ENCODE measurements around the gene SLITRK2. TPM values are rescaled to one million over a fixed set of nuclear protein-coding genes. Genes with fewer than 3 reads are reported as not detected.

SLITRK2 gene, protein sequence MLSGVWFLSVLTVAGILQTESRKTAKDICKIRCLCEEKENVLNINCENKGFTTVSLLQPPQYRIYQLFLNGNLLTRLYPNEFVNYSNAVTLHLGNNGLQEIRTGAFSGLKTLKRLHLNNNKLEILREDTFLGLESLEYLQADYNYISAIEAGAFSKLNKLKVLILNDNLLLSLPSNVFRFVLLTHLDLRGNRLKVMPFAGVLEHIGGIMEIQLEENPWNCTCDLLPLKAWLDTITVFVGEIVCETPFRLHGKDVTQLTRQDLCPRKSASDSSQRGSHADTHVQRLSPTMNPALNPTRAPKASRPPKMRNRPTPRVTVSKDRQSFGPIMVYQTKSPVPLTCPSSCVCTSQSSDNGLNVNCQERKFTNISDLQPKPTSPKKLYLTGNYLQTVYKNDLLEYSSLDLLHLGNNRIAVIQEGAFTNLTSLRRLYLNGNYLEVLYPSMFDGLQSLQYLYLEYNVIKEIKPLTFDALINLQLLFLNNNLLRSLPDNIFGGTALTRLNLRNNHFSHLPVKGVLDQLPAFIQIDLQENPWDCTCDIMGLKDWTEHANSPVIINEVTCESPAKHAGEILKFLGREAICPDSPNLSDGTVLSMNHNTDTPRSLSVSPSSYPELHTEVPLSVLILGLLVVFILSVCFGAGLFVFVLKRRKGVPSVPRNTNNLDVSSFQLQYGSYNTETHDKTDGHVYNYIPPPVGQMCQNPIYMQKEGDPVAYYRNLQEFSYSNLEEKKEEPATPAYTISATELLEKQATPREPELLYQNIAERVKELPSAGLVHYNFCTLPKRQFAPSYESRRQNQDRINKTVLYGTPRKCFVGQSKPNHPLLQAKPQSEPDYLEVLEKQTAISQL
- under 1 TPM; 0.10 to 0.12 (median 0.11) TPM for polyA plus RNA-seq

DNA sequence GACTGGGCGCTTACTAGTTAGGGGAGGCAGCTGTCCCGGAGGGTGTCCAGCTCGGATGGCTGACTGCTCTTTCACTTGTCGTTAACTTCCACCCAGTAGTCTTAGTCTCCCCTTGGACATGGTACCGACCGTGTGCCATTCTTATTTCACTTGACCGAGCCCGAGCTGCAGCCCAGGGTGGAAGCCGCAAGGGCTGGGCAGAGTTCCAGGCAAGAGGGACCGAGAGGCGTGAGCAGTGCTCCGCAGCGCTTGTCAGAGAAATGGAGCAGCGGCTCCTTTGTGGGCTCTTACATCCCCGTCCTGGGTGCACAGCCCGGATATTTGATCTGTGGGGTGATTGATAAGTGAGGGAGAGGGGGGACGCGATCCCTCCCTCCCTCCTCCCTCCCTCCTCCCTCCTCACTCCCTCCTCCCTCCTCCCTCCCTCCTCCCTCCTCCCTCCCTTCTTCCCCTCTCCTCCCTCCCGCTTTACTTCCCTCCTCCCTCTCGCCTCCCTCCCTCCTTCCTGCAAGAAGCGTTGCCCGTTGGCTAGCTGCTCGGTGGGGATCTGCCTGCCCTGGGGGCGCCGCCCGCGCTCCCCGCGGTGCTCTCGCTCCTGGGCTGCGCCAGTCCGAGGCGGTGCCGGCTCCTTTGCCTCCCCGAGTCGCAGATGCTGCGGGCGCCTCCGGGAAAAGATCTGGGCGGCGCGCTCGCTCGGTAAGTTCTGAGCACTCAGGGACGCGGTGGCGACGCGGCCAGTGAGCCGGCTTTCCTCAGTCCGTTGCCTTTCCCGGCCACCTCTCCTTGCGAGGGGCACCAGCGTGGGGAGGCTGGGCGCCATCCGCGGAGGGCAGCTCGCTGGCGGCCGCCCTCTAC lies at the start of gene SLITRK2:
TSS of gene SLITRK2 (plus strand) at position 499 of the 855 bp plus-strand sequence. CDS start 4,597 bp downstream, outside the sequence.
- WGBS, 3 donors = 0 to 23% (median 1%) methylated on average over 27 to 52 of the region's 60 CpGs
- H3K27ac ChIP-seq (ENCODE audit: low read depth, low read length) = no peak within 1 kb of the TSS

DNA sequence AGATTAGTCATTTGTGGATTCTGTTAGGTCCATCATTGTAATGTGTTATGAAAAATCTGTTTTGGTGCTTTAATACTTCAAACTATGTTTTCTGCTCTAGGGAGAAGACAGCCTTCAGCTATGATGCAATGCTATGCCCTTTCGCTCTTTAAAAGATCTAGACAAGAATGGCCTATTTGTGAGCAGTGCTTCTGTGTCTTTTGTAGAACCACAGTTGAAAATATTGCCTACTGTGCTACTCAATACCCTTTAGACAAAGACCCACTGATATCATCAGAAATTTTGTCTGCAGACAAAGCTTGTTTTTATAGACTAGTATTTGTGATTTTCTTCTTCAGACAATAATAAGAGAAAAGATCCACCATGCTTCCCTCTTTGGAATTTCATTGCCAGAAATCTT lies 44.6 kb upstream of the SLITRK2 start:
- H3K27ac ChIP-seq (ENCODE audit: low read depth, low read length) = no peak overlapping the region
- WGBS, 3 donors = 23 to 95% (median 80%) methylated on average over 1 of the region's 1 CpG

DNA sequence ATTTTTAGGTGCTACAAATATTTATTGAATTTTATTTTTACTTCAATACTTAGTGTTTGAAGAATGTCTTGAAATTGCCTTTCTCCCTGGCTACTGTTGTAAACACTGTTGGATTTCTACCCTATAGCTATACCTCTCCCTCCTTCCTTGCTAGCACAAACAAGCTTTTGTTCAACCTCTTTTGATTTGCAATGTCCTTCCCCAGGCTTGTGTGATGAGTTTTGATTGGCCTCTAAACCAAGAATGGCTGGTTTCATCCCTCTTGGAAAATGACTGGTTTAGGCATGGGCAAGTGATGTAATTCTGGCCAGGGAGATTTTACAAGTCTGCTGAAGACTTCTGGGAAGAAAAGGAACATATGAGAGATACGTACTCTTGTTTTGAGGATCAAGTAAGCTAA lies 25.3 kb upstream of the SLITRK2 start:
- WGBS, 3 donors = 61 to 88% (median 84%) methylated on average over 1 of the region's 1 CpG
- H3K27ac ChIP-seq (ENCODE audit: low read depth, low read length) = no peak overlapping the region

DNA sequence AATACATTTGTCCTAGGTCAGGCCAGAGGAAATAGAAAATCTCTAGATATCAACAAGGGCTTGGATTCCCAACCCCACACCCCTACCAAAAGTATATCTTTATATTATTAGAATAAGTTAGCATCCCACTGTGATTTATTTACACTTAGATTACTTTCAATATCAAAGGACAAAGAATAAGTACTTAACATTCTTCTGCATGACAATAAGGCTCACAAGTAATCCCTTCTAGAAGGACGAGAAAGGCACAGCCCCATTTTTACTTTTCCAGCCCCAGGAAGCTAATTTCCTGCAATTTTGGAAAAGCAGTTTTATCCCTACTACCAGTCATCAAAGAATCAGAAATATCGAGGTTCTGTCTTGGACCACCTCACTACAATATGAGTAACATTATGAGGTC lies 14.1 kb upstream of the SLITRK2 start:
- 36 to 49% (median 47%) methylated on average over 2 of the region's 2 CpGs for WGBS, 3 donors
- no peak overlapping the region for H3K27ac ChIP-seq (ENCODE audit: low read depth, low read length)

DNA sequence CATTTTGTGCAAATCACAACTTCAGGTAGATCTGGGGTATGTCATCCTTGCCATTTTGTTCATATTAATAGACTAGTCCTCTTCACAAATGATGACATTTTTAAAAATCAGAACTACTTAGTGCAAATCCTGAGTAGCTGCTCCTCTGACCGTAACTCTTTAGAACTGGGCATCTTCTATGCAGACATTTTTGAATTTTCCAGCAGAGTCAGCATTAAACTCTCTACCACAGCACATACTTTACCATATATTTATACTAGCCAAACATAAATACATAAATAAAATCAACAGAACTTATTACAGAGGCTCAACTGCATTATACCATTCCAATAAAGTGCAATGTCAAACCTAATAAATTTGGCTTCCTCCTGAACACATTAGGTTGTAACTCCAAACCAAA lies 4.5 kb upstream of the SLITRK2 start:
- H3K27ac ChIP-seq (ENCODE audit: low read depth, low read length) = no peak overlapping the region
- 73 to 95% (median 79%) methylated on average over 1 of the region's 1 CpG for WGBS, 3 donors

DNA sequence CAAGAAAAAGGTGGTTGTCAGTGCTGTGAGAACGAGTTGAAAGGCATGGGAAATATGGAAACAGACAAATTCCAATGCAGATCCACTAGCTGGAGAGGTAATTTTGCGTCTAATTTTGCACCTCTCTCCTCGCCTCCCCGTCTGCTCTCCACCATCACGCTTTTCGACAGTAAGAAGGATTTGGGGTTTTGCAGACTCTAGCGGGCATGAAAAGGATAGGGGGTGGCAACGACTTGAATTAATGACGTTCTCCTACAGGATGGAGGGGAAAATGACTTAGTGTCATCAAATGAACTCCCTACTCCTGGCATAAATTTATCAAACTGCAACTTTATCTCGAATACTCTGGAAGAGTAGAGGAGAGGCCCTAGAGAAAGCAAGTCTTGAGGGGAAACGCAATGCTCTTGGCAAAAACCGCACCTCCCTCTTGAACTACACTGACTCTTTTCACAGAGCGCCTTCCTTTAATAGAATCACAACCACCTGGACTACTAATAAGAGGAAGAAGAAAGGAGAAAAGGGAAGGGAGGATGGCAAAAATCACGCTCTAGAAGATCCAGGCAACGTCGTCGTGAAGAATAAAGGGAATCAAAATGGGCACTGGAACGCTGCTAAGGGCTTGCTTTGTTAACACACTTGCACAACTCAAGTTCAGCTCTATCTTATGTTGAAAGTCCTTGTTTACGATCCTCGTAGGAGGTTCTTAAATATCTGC lies 871 bp upstream of the SLITRK2 start:
- H3K27ac ChIP-seq (ENCODE audit: low read depth, low read length) = no peak overlapping the region
- 12 to 32% (median 24%) methylated on average over 20 of the region's 20 CpGs for WGBS, 3 donors

DNA sequence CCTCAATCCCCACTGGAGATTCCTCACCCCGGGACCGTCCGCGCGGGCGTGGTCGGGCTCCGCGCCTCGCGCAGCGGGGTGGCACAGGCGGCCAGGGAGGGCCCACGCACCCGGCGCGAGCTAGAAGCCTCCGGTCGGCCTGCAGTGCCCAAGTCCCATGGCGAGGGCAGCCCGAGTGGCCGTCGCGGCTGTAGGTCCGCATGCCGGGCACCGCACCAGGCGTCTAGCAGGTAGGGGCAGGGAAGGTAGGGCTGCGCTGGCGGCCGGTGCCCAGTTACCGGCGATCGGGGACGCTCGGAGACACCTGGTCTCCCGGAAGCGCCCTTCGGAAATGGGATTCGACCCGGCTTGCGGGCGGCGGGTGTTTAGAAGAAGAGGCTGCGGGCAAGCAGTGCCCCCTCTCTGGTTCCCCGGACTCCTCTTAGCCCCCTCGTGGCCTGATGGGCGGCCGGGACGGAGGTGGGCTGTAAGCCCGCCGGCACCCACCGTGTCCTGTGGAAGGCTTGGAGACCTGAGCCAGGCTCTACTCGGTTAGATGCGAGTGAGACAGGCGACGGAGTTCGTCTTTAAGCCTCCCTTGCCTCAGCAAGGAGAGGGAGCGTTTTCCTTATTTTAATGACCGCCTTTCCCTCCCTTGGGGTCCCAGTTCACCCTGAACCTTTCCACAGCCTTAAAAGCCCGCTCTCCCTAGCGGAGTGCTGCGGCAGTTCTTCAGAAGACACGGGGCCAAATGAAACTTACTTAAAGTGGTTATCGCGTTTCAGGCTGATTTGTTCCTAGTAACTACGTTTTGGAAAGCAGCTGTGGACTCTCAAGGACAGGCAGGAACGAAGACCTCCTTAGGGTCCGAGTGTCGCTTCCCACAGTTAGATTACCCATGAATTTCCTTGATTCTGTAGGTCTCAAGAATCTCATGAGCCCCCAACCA lies 821 bp downstream of the SLITRK2 start:
- WGBS, 3 donors = 2 to 26% (median 3%) methylated on average over 36 to 70 of the region's 70 CpGs
- H3K27ac ChIP-seq (ENCODE audit: low read depth, low read length) = no peak overlapping the region

DNA sequence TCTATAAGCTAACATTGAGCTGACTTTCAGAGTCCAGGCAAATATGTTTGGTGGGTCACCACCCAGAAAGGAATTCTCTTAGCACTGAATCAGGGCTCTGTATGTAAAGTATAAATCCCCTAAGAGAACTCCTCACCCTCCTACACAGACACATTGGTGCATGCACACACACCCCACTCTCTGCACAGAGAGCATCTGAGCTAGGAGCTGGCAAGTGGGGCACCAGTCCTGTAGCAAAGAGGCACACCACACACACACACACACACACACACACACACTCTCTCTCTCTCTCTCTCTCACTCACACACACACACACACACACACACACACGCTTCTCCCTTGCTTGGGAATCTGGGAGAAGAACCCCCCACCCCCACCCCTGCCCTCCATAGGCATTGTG lies 3.2 kb downstream of the SLITRK2 start:
- 17 to 63% methylated on average over 1 of the region's 1 CpG; no CpG with 5 or more reads in 1 of the 3 donors for WGBS, 3 donors
- H3K27ac ChIP-seq (ENCODE audit: low read depth, low read length) = no peak overlapping the region

DNA sequence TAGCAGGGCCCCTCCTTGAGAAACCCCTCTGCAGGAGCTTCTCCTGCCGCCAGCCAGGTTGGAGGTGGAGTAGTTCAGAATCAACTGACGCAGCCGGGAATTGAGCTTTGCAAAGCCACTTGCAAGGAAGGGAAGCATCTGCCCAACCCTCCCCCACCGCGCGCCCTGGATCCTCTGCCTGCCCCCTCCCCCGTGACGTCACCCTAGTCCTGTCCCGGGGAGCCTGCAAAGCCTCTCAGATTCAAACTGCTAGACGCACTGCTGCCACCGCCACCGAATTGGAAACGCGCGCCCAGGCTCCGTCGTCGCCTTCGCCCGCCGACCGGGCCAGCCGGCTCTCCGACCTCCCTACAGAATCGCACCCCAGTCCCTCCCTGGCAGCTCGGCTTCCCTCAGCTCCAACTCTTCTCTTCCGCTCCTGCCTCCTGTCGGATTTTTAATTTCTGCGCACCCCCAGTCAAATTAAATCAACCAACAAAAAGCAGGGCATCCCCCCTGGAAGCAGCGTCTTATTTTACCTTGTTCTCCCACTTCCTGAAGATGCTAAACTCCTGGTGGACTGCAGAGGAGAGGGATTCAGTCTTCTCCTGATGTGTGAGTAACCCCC lies 3.8 kb downstream of the SLITRK2 start:
- no peak overlapping the region for H3K27ac ChIP-seq (ENCODE audit: low read depth, low read length)
- WGBS, 3 donors = 4 to 44% (median 26%) methylated on average over 11 to 30 of the region's 30 CpGs

DNA sequence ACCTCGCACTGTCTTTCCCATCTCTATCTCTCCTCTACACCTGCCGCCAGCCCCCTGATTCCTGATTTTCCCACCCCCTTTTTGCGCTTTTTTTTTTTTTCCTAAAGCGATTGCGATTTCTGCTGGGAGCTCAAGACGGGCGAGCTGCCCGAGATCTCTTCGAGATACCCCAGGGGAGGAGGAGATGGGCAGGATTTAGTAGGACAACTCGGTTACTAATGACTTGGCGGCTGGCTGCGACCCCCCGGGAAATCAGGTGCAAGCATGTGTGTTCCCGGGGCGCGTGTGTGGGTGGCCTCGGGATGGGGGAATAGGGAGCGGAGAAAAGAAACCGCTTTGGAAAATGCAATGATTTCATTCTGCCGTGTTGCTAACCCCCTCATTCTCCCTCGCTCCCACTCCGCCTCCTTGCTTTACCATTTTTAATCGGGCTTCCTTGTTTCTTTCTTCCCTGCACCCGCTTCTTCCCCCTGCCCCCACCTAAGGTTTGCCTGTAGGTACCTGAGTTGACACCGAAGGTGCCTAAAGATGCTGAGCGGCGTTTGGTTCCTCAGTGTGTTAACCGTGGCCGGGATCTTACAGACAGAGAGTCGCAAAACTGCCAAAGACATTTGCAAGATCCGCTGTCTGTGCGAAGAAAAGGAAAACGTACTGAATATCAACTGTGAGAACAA lies 4.4 kb downstream of the SLITRK2 start:
- WGBS, 3 donors = 23 to 72% (median 41%) methylated on average over 33 of the region's 33 CpGs
- no peak overlapping the region for H3K27ac ChIP-seq (ENCODE audit: low read depth, low read length)

DNA sequence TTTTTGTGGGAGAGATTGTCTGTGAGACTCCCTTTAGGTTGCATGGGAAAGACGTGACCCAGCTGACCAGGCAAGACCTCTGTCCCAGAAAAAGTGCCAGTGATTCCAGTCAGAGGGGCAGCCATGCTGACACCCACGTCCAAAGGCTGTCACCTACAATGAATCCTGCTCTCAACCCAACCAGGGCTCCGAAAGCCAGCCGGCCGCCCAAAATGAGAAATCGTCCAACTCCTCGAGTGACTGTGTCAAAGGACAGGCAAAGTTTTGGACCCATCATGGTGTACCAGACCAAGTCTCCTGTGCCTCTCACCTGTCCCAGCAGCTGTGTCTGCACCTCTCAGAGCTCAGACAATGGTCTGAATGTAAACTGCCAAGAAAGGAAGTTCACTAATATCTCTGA lies 5.5 kb downstream of the SLITRK2 start:
- no peak overlapping the region for H3K27ac ChIP-seq (ENCODE audit: low read depth, low read length)
- WGBS, 3 donors = 78 to 90% (median 89%) methylated on average over 7 of the region's 7 CpGs

DNA sequence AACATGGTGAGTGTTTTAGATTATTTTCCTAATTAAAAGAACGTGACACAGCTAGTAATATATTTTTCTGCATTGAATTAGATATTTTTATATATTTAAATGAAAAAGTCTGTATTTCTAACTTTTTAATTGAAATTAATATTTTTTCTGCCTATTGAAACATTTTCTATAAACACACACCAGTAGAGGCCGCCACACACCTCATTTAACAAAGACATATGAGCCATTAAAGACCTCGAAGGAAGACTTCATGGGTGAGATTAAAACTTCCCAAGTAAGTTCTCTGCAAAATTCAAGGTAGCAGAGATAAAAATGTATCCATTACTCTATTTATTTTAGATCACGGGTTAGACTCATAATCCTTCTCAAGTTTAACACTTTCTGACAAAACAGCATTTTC lies 8.3 kb downstream of the SLITRK2 start:
- WGBS, 3 donors = 5 to 11% (median 6%) methylated on average over 4 of the region's 4 CpGs
- no peak overlapping the region for H3K27ac ChIP-seq (ENCODE audit: low read depth, low read length)

DNA sequence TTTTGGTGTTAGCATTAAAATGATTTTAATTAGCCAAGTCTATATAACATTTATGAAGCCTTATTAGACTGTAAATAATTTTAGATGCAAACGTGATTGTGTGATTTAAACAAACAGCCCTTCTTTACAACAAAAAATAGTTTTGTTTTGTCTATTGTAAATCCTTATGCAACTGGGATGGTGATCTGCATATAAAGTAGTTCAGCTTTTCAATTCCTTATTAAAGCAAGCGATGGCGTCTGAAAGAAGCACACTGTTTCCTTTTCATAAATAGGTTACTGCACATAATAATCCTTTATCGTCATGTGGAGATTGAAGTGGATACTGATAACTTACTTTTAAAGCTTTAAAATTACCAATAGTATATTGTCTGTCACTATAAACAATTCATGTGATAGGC lies 8.8 kb downstream of the SLITRK2 start:
- 61 to 76% (median 70%) methylated on average over 4 of the region's 4 CpGs for WGBS, 3 donors
- H3K27ac ChIP-seq (ENCODE audit: low read depth, low read length) = no peak overlapping the region

DNA sequence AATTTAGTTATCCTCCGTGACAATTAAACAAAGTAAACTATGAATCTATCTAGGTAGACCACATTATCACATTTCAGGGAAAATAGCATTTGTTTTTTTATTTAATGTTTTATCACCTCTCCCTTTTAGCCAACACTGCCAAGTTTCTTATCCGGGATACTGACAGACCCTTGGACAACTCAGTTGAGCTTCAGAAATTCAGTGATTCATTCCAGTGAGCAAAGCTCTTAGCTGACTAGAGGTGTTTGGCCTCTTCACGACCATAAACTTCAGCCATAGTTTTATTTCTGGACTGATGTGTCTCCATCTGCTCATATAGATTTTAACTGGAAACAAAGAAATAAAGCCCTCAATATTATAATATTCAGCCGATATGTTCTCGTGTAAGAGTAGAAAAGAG lies 15.2 kb downstream of the SLITRK2 start:
- WGBS, 3 donors = 48 to 62% (median 59%) methylated on average over 5 of the region's 5 CpGs
- no peak overlapping the region for H3K27ac ChIP-seq (ENCODE audit: low read depth, low read length)

DNA sequence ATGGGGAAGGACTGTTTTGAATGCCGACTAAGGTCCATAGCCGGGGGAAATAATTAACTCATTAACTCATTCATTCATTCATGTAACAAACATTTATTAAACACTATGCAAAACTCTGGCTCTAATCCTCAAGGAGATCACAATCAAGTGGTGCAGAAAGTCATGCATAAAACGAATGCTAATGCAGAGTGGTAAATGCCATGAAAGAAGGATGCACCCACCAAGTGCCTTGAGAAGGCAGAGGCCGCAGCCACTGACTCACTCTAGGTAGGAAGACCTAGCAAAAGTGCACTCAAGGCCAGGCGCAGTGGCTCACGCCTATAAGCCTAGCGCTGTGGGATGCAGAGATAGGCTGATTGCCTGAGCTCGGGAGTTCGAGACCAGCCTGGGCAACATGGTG lies 22.9 kb downstream of the SLITRK2 start:
- 84 to 88% (median 84%) methylated on average over 9 of the region's 9 CpGs for WGBS, 3 donors
- H3K27ac ChIP-seq (ENCODE audit: low read depth, low read length) = no peak overlapping the region

Measured in adipose tissue (tissue), 3 donors.